Activated T-cell treated with anti-CD3 and anti-CD28 coated beads for 4 hours (primary cell): ENCODE results near the gene THADA.
"Not testable (repeated sequence)": the region's sequence is repeated elsewhere in the genome, so short reads cannot be mapped to it uniquely, and the experiment has no call there.

Source experiments
- DNase-seq: peaks from one replicate; pipeline ENCODE4 v3.0.0-alpha.2; 2020

THADA gene

GRCh38 chr2:43537137-43537536, 58.7 kb downstream of the THADA start:
- DNase-seq: no peak

DNA sequence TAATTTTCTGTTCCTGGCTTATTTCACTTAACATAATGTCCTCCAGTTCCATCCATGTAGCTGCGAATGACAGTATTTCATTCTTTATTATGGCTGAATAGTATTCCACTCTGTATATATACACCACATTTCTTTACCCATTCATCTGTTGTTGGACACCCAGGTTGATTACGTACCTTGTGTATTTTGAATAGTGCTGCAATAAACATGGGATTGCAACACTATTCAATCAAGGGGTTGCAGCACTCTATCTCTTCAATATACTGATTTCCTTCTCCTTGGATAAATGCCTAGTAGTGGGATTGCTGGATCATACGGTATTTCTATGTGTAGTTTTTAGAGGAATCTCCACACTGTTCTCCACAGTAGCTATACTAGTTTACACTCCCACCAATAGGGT, 61.3 kb downstream of the THADA start:
- DNase-seq: no peak

- not testable (repeated sequence) for DNase-seq
These were observed 63.3 kb downstream of the THADA start for GRCh38 chr2:43532572-43532971.

- DNase-seq: no peak
These were observed 64.6 kb downstream of the THADA start for GRCh38 chr2:43531251-43531650.

- no peak for DNase-seq
These were observed 68.8 kb downstream of the THADA start for GRCh38 chr2:43526994-43527393.

DNA sequence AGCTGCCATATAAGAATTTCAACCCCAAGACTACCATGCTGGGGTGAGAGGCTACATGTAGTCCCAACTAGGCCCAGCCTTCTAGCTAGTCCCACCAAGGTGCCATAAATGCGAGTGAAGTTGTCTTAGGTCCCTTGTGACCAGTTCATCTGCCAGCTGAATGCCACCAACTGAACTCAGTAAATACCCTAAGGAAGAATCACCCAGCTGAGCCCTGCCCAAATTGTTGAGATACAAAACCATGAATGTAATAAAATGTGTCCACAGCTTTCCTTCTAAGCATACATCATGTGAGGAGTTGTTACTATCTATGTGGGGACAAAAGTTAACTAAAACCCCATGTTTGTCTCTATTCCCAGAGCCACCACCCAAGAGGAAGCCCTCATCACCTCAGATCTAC, 70.3 kb downstream of the THADA start:
- no peak for DNase-seq

GRCh38 chr2:43524177-43524965, 71.5 kb downstream of the THADA start:
- DNase-seq: no peak

DNA sequence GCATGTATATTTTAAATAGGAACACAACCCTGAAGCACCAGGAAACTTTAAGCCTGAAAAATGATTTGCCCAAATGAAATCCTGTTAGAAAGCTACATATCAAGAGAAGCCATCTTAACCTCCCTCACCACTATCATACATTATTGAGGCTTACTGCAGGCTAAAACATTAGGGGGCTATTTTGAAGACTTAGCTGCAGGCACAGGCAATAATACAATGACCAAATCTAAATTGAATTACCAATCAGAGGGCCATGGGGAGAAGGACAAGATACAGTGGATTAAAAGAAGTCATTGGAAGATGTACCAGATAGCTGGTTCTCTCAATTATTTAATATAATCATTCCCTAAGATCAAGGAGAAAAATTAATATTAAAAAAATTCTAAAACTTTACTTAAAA, 73.7 kb downstream of the THADA start:
- no peak for DNase-seq

DNA sequence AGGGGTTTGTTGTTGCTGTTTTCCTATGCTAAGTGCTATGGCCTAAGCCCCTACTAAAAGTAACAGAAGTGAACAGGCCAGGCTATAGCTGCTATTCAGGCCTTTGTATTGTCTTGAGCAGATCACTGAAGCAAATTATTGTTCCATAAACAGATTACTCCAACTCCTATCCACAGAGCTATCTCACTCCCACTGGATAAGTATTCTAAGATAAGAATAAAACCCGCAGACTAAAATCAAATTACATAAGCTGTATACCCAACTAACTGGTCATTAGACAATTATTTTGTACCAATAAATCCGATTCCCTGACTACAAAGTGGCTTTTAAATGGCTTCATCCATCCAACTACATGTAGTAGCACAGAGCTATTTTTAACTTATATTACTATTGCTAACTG, 74.3 kb downstream of the THADA start:
- DNase-seq: no peak

DNA sequence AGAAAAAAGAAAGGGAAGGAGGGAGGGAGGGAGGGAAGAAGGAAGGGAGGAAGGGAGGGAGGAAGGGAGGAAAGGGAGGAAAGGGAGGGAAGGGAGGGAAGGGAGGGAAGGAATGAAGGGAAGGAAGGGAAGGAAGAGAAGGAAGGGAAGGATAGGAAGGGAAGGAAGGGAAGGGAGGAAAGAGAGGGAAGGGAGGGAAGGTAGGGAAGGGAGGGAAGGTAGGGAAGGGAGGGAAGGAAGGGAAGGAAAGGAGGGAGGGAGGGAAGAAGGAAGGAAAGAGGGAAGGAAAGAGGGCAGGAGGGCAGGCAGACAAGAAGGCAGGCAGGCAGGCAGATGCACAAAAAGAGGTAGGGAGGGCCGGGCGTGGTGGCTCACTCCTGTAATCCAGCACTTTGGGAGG, 74.9 kb downstream of the THADA start:
- DNase-seq: no peak

- DNase-seq: no peak
These were observed 76.1 kb downstream of the THADA start for GRCh38 chr2:43519643-43520221.

DNA sequence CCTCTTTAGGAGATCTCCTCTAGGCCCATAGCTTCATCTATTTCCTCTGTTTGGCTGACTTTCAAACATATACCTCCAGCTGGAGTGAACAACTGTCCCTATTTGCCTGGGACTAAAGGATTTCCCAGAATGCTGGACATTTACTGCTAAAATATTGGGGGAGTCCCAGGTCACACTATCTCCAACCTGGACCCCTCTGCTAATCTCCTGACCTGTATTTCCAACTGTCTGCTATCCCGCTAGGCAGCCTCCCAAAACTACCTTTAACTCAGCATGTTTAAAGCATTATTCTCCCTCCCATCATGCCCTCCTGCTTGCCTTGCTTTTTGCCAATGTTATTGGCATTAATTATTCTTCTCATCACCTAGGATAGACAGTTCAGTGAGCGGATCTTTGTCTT, 77.1 kb downstream of the THADA start:
- no peak for DNase-seq

- no peak for DNase-seq
These were observed 77.7 kb downstream of the THADA start for GRCh38 chr2:43518181-43518580.

- no peak for DNase-seq
These were observed 79.9 kb downstream of the THADA start for GRCh38 chr2:43515807-43516497.

- DNase-seq: no peak
These were observed 80.6 kb downstream of the THADA start for GRCh38 chr2:43515248-43515647.

GRCh38 chr2:43513796-43514195, 82.0 kb downstream of the THADA start:
- DNase-seq: no peak

GRCh38 chr2:43513216-43513615, 82.6 kb downstream of the THADA start:
- no peak for DNase-seq

DNA sequence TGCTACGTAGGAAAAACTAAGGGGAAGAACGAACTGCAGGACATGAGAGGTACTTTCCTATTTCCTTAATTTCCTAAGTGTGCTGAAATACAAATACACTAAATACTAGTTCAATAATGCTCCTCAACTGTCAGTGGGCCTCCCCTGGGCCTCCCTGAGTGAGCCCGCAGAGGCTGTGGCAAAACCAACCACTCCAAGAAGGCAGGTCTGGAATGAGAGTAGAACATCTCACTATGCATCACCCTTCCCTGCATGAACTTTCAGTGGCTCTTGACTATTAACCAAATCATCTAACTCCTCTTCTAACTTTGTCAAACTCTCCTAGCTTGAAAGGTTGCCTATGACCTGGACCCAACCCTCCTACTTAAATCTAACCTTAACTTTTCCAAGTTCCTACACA, 84.6 kb downstream of the THADA start:
- no peak for DNase-seq

- no peak for DNase-seq
These were observed 86.0 kb downstream of the THADA start for GRCh38 chr2:43509886-43510285.

DNA sequence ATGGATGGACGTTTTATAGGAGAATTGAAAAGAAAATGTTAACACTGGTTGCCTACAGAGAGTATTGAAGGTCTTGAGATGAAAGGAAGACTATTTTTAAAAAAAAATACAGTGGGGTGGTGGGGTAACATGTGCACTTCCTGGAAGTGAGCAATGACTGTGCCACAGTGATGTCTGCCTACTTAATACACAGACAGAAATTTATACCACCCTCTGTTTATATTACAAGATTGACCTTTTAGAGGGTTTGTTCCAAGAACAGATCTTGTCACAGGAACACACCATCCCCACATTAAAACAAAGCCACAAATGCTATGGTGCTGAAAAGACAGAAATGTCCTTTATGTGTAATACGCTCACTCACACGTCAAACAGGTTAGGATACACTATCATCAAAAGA, 87.6 kb downstream of the THADA start:
- no peak for DNase-seq

GRCh38 chr2:43507137-43507536, 88.7 kb downstream of the THADA start:
- no peak for DNase-seq

DNA sequence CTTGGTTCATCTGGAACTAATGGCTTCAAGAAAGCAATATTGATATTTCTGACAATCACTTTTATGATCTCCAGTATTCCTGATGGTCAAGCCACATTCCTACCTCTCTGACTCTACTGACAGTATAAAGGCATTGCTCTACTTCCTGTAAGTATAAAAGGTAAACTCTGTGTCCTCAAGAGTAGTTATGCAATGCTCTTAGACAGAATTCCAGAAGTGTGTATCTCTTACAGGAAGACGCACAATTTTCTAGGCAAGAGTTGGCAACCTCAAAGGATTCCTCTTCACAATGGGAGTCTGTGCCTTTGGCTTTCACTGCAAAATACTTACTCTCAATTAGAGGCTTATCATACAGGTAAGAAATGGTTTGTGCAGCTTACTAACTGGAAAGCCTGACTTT, 100.1 kb downstream of the THADA start:
- no peak for DNase-seq

- DNase-seq: no peak
These were observed 101.9 kb downstream of the THADA start for GRCh38 chr2:43493954-43494353.

DNA sequence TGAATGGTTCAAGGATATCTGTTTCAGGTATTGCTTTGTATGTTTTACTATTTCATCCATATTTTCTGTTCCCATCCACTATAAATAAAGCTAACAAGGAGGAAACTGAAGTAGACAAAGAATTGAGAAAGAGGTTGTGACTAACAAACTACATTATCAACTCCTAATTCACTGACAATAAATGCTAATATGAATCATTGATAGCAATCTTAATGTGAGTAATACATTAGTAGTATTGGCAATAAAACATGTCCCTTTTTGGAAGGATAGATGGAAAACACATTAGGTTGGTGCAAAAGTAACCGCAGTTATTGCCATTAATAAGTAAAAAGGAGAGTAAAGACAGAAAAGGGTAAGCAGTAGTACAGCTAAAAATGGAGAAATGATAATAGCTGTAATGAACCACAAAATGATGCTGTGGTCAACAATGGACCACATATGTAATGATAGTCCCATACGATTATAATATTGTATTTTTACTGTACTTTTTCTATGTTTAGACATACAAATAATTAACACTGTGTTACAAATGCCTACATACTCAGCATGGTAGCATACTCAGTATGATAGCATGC, 104.7 kb downstream of the THADA start:
- no peak for DNase-seq
